HCT116 (cell line): ENCODE data around the gene LRP1B.

Experiments used
- EGR1 ChIP-seq: IDR thresholded peaks from 2 replicates; pipeline ENCODE4 v1.6.1; 2012; ENCODE audit warnings: low read depth
- EZH2 ChIP-seq: fragments of 200-600 bp; sonication (generic); IDR thresholded peaks from 2 replicates; pipeline ENCODE4 v1.6.1; 2017; ENCODE audit warnings: antibody characterized with exemption, mixed run types
- EZH2phosphoT487 ChIP-seq: fragments of 200-600 bp; IDR thresholded peaks from 2 replicates; pipeline ENCODE4 v1.6.1; 2018; ENCODE audit warnings: antibody characterized with exemption, borderline replicate concordance
- MAX ChIP-seq: IDR thresholded peaks from 2 replicates; pipeline ENCODE4 v1.6.1; 2012
- POLR2A ChIP-seq: IDR thresholded peaks from 2 replicates; pipeline ENCODE4 v1.7.0; 2011; ENCODE audit warnings: borderline replicate concordance; ENCODE audit not compliant: insufficient read depth, insufficient read length; ENCODE audit errors: extremely low read depth
- POLR2AphosphoS5 ChIP-seq: IDR thresholded peaks from 2 replicates; pipeline ENCODE4 v1.6.1; 2011; ENCODE audit warnings: mild to moderate bottlenecking, low read depth, low read length, moderate library complexity
- RAD21 ChIP-seq: IDR thresholded peaks from 2 replicates; pipeline ENCODE4 v1.6.1; 2012; ENCODE audit warnings: low read depth, mild to moderate bottlenecking
- SIN3A ChIP-seq: IDR thresholded peaks from 2 replicates; pipeline ENCODE4 v1.6.1; 2012; ENCODE audit warnings: low read depth
- SP1 ChIP-seq: IDR thresholded peaks from 2 replicates; pipeline ENCODE4 v1.6.1; 2012; ENCODE audit warnings: low read depth
- SRF ChIP-seq: IDR thresholded peaks from 2 replicates; pipeline ENCODE4 v1.6.1; 2012; ENCODE audit warnings: low read depth
- TCF7L2 ChIP-seq: IDR thresholded peaks from 2 replicates; pipeline ENCODE4 v1.7.0; 2011; ENCODE audit warnings: borderline replicate concordance, inconsistent platforms; ENCODE audit not compliant: insufficient read depth, insufficient read length; ENCODE audit errors: extremely low read depth
- TF ChIP-seq, protein P1 (sequence below), 3 experiments: fragments of 200-600 bp in 1 of 3; sonication (generic) in 1 of 3; IDR thresholded peaks in 2 of 3; conservative IDR thresholded peaks in 1 of 3; 2 replicates each; pipeline ENCODE4 v1.5.1; 2012 to 2017; ENCODE audit warnings: low read depth in 2 of 3, low read length in 2 of 3, antibody characterized with exemption in 1 of 3, borderline replicate concordance in 1 of 3, control low read depth in 1 of 3, mild to moderate bottlenecking in 1 of 3, mixed read lengths in 1 of 3, mixed run types in 1 of 3, moderate library complexity in 1 of 3; ENCODE audit not compliant: insufficient read depth in 1 of 3
- TF ChIP-seq, protein P2 (sequence below): IDR thresholded peaks from 2 replicates; pipeline ENCODE4 v1.6.1; 2012; ENCODE audit warnings: low read depth
- TF ChIP-seq, protein P3 (sequence below): IDR thresholded peaks from 2 replicates; pipeline ENCODE4 v1.6.1; 2012

DNA sequence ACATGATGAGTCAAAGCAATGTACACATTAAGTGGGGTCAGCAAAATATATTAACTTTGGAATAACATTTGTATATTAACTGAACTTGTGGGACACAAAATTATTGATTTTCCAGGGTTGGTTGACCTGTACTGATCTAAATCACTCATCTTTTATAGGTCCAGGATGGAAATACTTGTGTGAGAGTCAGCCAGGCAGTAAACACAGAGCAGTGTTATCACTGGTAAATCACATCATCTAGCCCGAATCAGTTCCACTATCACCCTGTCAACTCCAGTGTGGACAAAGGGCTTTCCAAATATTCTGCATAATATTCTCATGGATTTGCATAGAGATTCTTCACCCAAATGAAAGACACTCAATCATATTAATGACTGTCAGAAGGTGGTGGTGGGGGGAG, 295.7 kb downstream of the LRP1B start:
- TF ChIP-seq POLR2A, result no peak
- TF ChIP-seq MAX, result no peak
- TF ChIP-seq, protein P1, sequence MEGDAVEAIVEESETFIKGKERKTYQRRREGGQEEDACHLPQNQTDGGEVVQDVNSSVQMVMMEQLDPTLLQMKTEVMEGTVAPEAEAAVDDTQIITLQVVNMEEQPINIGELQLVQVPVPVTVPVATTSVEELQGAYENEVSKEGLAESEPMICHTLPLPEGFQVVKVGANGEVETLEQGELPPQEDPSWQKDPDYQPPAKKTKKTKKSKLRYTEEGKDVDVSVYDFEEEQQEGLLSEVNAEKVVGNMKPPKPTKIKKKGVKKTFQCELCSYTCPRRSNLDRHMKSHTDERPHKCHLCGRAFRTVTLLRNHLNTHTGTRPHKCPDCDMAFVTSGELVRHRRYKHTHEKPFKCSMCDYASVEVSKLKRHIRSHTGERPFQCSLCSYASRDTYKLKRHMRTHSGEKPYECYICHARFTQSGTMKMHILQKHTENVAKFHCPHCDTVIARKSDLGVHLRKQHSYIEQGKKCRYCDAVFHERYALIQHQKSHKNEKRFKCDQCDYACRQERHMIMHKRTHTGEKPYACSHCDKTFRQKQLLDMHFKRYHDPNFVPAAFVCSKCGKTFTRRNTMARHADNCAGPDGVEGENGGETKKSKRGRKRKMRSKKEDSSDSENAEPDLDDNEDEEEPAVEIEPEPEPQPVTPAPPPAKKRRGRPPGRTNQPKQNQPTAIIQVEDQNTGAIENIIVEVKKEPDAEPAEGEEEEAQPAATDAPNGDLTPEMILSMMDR (IDR thresholded peaks at IDR 0.05 in 2 of 3, conservative IDR thresholded peaks at IDR 0.05 in 1 of 3; ENCODE audit: borderline replicate concordance in 1 of 3, insufficient read depth in 1 of 3, low read depth in 2 of 3, low read length in 2 of 3), result no peak
- no peak for TF ChIP-seq POLR2AphosphoS5
- TF ChIP-seq SIN3A, result no peak
- TF ChIP-seq EZH2phosphoT487, result no peak
- TF ChIP-seq EZH2, result no peak
- TF ChIP-seq SP1, result no peak
- TF ChIP-seq, protein P2, sequence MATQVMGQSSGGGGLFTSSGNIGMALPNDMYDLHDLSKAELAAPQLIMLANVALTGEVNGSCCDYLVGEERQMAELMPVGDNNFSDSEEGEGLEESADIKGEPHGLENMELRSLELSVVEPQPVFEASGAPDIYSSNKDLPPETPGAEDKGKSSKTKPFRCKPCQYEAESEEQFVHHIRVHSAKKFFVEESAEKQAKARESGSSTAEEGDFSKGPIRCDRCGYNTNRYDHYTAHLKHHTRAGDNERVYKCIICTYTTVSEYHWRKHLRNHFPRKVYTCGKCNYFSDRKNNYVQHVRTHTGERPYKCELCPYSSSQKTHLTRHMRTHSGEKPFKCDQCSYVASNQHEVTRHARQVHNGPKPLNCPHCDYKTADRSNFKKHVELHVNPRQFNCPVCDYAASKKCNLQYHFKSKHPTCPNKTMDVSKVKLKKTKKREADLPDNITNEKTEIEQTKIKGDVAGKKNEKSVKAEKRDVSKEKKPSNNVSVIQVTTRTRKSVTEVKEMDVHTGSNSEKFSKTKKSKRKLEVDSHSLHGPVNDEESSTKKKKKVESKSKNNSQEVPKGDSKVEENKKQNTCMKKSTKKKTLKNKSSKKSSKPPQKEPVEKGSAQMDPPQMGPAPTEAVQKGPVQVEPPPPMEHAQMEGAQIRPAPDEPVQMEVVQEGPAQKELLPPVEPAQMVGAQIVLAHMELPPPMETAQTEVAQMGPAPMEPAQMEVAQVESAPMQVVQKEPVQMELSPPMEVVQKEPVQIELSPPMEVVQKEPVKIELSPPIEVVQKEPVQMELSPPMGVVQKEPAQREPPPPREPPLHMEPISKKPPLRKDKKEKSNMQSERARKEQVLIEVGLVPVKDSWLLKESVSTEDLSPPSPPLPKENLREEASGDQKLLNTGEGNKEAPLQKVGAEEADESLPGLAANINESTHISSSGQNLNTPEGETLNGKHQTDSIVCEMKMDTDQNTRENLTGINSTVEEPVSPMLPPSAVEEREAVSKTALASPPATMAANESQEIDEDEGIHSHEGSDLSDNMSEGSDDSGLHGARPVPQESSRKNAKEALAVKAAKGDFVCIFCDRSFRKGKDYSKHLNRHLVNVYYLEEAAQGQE, result no peak
- TF ChIP-seq, protein P3, sequence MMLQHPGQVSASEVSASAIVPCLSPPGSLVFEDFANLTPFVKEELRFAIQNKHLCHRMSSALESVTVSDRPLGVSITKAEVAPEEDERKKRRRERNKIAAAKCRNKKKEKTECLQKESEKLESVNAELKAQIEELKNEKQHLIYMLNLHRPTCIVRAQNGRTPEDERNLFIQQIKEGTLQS, result no peak
- no peak for TF ChIP-seq SRF
- no peak for TF ChIP-seq RAD21
- TF ChIP-seq TCF7L2, result no peak
- TF ChIP-seq EGR1, result no peak
